NCI-H526 (cell line): ENCODE measurements around the gene ZNF280B.

ENCODE experiments used
- DNase-seq, 2 experiments: peaks; one replicate each; lab custom pipeline; 2025; lab: John Stamatoyannopoulos, UW

The ZNF280B gene

GRCh38 chr22:22508274-22509176, at the start of gene ZNF280B:
Gene ZNF280B, minus strand, starts transcription at chr22:22508742. Its CDS starts 19,344 bp downstream, at chr22:22489398.
- DNase-seq, result no peak

- peak; percentile 32 to 56 for DNase-seq
These were observed 48.7 kb upstream of the ZNF280B start for GRCh38 chr22:22556995-22557925.

- no peak for DNase-seq
These were observed 48.0 kb upstream of the ZNF280B start for GRCh38 chr22:22556578-22556977.

- DNase-seq, result no peak
These were observed 47.1 kb upstream of the ZNF280B start for GRCh38 chr22:22555596-22555995.

GRCh38 chr22:22554587-22555284, 46.2 kb upstream of the ZNF280B start:
- DNase-seq, result no peak

DNA sequence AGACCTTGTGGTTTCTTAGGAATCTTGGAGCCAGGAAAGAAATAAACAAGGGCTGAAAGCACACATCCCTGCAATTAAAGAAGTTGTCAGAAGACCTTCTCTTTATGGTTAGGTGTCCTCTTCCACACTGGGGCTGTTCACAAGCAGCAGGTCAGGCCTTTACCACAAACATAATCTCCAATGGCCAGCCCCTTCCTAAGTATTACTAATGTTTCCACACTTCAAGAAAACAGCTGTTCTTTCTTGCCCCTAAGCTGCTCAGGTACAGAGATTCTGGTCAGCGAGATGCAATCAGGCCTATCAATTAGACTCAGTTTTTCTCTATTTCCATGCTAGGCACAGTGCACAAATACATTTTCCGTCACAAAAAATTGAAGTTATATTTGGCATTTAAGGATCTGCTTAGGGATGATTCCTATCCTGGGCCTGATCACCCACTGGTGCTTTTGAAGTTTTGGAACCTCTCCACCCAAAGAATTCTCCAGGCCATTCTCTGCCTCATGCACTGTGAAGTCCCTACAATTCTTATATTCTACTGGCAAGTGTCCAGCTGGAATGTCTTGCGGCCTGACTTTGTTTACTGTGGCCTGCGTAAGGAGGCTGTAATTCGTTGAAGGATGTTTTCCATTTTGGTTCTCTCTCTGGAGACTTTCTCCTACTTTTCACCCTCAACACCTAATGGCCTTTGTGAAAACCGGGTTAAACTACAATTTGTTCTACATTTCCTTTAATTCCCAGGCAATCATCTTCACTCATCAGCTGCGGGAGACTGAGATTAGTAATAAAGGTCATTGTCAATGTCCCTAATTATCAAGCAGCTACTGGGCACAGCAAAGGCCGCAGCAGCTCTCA, 45.4 kb upstream of the ZNF280B start:
- no peak for DNase-seq

- no peak for DNase-seq
These were observed 44.6 kb upstream of the ZNF280B start for GRCh38 chr22:22553141-22553540.

- peak in 1 of 2 experiments; percentile 7 for DNase-seq
These were observed 44.1 kb upstream of the ZNF280B start for GRCh38 chr22:22552630-22553029.

- DNase-seq, result no peak
These were observed 42.4 kb upstream of the ZNF280B start for GRCh38 chr22:22550789-22551434.

GRCh38 chr22:22548910-22549309, 40.4 kb upstream of the ZNF280B start:
- DNase-seq, result no peak

DNA sequence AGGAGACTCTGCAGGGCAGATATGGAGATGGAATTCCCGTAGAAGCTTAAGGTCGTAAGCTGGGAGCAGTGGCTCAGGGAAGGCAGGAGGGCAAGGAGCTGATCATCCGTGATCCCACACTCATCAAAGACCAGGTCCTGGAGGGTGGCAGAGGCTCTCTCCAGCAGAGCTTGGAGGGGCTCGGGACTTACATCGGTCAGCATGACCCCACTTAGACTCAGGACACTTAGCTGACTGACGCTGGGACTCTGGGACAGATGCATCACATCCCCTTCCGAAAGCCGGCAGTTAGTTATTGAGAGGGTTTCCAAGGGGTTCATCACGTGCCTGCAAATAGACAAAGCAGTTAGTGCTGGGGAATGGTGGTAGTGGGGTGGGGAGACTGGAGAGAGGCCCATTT, 39.8 kb upstream of the ZNF280B start:
- no peak for DNase-seq

DNA sequence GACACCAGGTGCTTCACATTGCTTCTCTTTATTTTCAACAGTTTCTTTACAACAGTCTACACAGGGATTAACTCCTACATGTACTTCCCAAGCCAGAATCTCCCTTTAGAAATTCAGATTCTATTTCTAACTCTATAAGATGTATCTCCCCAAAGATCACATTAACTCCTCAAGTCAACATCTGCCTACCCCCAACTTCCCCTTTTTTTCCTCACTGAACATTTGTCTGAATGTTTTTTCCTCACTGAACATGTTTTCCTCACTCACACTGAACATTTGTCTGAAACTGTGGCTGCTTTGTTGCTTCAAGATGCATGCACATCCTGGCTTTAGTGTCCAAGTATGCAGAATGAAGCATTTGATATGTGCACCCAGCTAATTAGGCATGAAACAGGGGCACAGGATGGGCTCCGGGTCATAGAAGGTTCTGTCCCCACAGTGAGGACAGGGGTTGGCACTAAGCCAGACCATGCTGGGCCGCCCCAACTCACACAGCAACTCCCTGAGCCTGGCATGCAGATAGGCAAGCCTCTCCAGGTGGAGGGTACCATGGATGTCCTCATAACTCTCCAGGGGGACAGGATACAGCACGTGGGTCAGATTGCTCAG, 39.3 kb upstream of the ZNF280B start:
- DNase-seq, result no peak

DNA sequence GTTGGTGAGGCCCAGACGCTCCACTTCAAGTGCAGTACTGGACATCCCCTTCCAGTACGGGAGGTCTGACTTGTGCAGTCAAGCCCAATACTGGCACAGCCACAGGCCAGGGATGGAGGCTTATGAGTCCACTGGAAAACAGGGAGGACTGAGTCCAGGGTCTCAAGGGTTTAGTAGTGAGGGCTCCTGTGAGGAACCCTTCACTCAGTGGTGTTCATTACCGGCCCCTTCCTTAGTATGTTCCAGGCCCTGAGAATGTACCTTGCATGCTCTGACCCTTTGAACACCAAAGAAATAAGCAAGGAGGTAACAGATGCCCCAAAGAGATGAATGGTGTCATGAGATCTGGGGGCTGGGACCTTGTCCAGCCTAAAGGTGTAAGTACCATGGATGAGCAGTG, 38.7 kb upstream of the ZNF280B start:
- no peak for DNase-seq

- no peak for DNase-seq
These were observed 37.9 kb upstream of the ZNF280B start for GRCh38 chr22:22546490-22546889.

GRCh38 chr22:22545084-22545483, 36.5 kb upstream of the ZNF280B start:
- DNase-seq, result no peak

GRCh38 chr22:22538226-22538989, 29.9 kb upstream of the ZNF280B start:
- no peak for DNase-seq

DNA sequence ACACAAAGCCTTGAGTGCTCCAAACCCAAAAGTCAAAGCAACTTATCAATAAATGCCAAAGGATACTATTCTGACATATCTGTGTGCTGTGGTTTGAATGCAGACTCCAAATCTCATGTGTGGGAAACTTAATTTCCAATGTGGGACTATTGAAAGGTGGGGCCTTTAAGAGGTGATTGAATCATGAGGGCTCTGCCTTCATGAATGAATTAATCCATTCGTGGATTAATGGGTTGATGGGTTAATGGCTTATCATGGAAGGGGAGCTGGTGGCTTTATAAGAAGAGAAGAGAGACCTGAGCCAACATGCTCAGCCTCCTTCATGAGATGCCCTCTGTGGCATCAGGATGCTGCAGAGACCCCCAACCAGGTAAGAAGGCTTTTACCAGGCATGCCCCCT, 28.4 kb upstream of the ZNF280B start:
- no peak for DNase-seq

GRCh38 chr22:22536515-22536914, 28.0 kb upstream of the ZNF280B start:
- DNase-seq, result no peak

DNA sequence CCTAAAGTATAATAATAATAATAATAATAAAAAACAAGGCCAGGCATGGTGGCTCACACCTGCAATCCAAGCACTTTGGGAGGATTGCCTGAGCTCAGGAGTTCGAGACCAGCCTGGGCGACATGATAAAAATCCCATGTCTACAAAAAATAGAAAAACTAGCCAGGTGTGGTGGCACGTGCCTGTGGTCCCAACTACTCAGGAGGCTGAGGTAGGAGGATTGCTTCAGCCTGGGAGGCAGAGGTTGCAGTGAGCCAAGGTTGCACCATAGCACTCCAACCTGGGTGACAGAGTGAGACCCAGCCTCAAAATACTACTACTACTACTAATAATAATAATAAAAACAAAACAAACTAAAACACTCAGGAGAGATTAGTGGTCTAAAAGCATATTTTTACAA, 27.1 kb upstream of the ZNF280B start:
- no peak for DNase-seq
